Hepatocyte (in vitro differentiated cells): ENCODE measurements around the gene MYBPC1. TPM values are rescaled to one million over a fixed set of nuclear protein-coding genes. Genes with fewer than 3 reads are reported as not detected.

Source experiments
- DNase-seq: peaks from one replicate; pipeline ENCODE4 v3.0.0-alpha.2; 2016; ENCODE audit warnings: low spot score
- H2AFZ ChIP-seq: fragments of 200-600 bp; sonication (generic); 2 replicates; pipeline ENCODE4 v1.6.0; 2016; ENCODE audit warnings: antibody characterized with exemption, mild to moderate bottlenecking
- H3K27ac ChIP-seq: fragments of 200-600 bp; sonication (generic); 2 replicates; pipeline ENCODE4 v1.5.1; 2016; ENCODE audit warnings: mild to moderate bottlenecking
- H3K27me3 ChIP-seq: fragments of 200-600 bp; sonication (generic); 2 replicates; pipeline ENCODE4 v1.6.1; 2016
- H3K36me3 ChIP-seq: fragments of 200-600 bp; sonication (generic); replicated peaks from 2 replicates; pipeline ENCODE4 v1.5.1; 2016; ENCODE audit warnings: low read depth; ENCODE audit not compliant: insufficient read depth
- H3K4me1 ChIP-seq: fragments of 200-600 bp; sonication (generic); 2 replicates; pipeline ENCODE4 v1.5.1; 2016; ENCODE audit warnings: mild to moderate bottlenecking, moderate library complexity; ENCODE audit not compliant: insufficient read depth
- H3K4me2 ChIP-seq: fragments of 200-600 bp; sonication (generic); 2 replicates; pipeline ENCODE4 v1.6.0; 2016
- H3K4me3 ChIP-seq: fragments of 200-600 bp; sonication (generic); 2 replicates; pipeline ENCODE4 v1.5.1; 2016; ENCODE audit warnings: mild to moderate bottlenecking
- H3K79me2 ChIP-seq: fragments of 200-600 bp; sonication (generic); 2 replicates; pipeline ENCODE4 v1.6.0; 2017; ENCODE audit warnings: mild to moderate bottlenecking
- H3K9me2 ChIP-seq: fragments of 200-600 bp; sonication (generic); replicated peaks from 2 replicates; pipeline ENCODE4 v1.6.0; 2017; ENCODE audit warnings: mild to moderate bottlenecking; ENCODE audit not compliant: insufficient read depth
- H3K9me3 ChIP-seq: fragments of 200-600 bp; sonication (generic); 2 replicates; pipeline ENCODE4 v1.5.1; 2016; ENCODE audit warnings: low read depth, mild to moderate bottlenecking
- H4K20me1 ChIP-seq: fragments of 200-600 bp; sonication (generic); 2 replicates; pipeline ENCODE4 v1.6.0; 2016; ENCODE audit warnings: mild to moderate bottlenecking; ENCODE audit not compliant: insufficient read depth, poor library complexity, severe bottlenecking
- CTCF ChIP-seq: fragments of 200-600 bp; sonication (generic); IDR thresholded peaks from 2 replicates; pipeline ENCODE4 v1.5.1; 2016; ENCODE audit warnings: antibody characterized with exemption, mild to moderate bottlenecking; ENCODE audit not compliant: poor library complexity
- EZH2 ChIP-seq: fragments of 200-600 bp; sonication (generic); IDR thresholded peaks from 2 replicates; pipeline ENCODE4 v1.6.1; 2016; ENCODE audit warnings: antibody characterized with exemption, mild to moderate bottlenecking, borderline replicate concordance
- EZH2phosphoT487 ChIP-seq: fragments of 200-600 bp; sonication (generic); IDR thresholded peaks from one replicate; pipeline ENCODE4 v1.6.1; 2018; ENCODE audit warnings: antibody characterized with exemption, mild to moderate bottlenecking, low read depth, moderate library complexity; ENCODE audit not compliant: unreplicated experiment, severe bottlenecking
- WGBS: methylation state at CpG from one replicate; pipeline ENCODE4 v1.1.6; 2016; ENCODE audit warnings: low lambda C conversion rate; ENCODE audit errors: missing lambda C conversion rate; 5-methylcytosine and 5-hydroxymethylcytosine counted together
- polyA plus RNA-seq: library from polyadenylated mRNA; unstranded; fragments of >200 nt; fragmentation: Nextera tagmentation; extraction: Ambion mirVana; gene quantifications from 2 replicates; pipeline ENCODE4 v1.2.1, GENCODE V29; 2016
- total RNA-seq: library from RNA; depleted of rRNA; stranded (reverse); fragments of >200 nt; gene quantifications from 2 replicates; pipeline ENCODE4 v1.2.3, GENCODE V29; 2014

MYBPC1 gene
- total and polyA plus RNA-seq, 2 experiments from 2014 or later, result 1.7 to 3.4 TPM

DNA sequence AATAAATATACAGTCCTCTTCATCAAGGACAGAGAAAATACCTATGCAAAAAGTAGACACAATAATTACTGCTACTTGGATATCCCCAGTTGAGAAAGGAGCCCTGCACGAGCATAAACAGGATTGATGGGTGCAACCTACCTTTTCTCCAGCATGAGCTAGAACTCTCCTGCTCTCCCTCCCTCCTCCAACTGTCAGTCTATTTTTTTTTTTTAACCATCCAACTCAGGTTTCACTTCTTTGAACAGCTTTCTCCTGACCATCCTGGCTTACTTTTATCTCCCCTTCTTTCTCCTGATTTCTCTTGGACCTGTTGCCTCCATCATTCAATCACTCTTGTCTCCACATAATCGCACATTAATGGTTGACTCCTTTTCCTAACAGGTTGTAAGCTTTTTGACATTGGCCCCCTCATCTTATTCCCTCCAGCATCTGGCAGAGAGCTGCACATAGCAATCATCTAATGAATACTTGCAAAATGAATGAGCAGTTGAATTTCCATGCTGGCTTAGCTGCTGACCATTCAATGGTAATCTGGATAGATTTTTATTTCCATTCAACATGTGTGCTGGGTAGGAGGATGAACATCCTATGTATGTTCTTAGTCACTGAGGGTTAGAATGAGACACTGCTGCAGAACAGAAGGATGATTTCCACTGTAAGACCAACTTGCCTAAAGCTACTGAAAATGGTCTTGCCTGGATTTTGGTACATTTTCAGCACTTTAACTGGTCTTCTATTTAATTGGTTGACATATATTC is 24.4 kb downstream of the MYBPC1 start:
- Histone ChIP-seq H3K4me1 (peaks cover 30% of the 10 kb centered on the region), H3K36me3 (no peaks in the 10 kb centered on the region), H3K27me3 (no peaks in the 10 kb centered on the region), H2AFZ (no peak overlapping the region), H3K4me2 (peak overlapping the region; percentile 51), H3K4me3 (no peak overlapping the region), H3K27ac (no peak overlapping the region), H3K9me2 (no peaks in the 10 kb centered on the region), H3K9me3 (no peaks in the 10 kb centered on the region), H4K20me1 (no peaks in the 10 kb centered on the region), H3K79me2 (no peaks in the 10 kb centered on the region)
- 91% methylated on average over 2 of the region's 2 CpGs for whole genome bisulfite sequencing
- DNase-seq, result no peak
- TF ChIP-seq CTCF, result no peak
- no peak for TF ChIP-seq EZH2phosphoT487
- TF ChIP-seq EZH2, result no peak

DNA sequence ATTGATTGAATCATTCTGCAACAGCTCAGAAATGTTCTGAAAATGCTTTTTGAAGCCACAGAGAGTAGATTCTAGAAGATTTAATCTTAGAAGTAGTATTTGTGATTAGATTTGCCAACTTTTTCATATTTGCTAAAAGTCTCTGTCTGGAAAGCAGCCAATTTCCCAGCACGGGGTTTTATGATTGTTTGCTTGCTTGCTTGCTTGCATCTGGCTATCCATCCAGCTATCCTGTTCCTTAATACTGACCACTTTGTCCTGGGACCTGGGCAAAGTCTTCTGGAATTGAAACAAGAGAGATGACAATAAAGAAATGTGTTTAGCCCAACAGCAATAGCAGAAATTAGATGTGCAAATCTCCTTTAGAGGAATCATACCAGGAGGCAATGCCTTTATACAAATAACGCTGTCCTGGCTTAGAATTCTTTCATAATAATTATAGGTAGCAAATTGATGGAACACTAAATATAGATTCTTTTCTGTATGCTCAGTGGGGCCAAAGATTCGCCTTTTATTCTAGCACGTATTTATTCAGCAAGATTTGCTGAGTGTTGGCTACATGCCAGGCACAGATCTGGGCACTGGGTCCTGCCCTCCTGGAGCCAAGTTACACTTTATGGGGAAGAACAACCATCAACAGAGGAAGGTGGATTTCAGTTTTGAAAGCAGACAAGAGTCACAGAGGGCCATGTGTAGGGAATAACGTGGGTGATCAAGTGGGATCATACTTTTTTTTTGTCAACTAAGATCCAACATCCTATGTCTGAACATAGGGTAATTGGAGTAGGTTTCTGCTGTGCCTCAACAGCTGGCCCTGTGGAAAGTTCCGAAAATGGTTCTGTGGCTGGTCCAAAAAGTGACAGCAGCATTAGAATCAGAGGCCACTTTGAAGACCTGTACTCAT is 25.3 kb downstream of the MYBPC1 start:
- no peaks in the 10 kb centered on the region for H3K79me2 ChIP-seq
- H3K4me3 ChIP-seq, result no peak overlapping the region
- H3K36me3 ChIP-seq, result no peaks in the 10 kb centered on the region
- H3K9me2 ChIP-seq, result no peaks in the 10 kb centered on the region
- peak overlapping the region; percentile 39 for H3K27ac ChIP-seq
- TF ChIP-seq EZH2phosphoT487 (no peak), CTCF (no peak), EZH2 (no peak)
- no peaks in the 10 kb centered on the region for H4K20me1 ChIP-seq
- H3K27me3 ChIP-seq, result no peaks in the 10 kb centered on the region
- DNase-seq, result no peak
- H3K4me1 ChIP-seq, result peaks cover 30% of the 10 kb centered on the region
- peak overlapping the region; percentile 51 for H3K4me2 ChIP-seq
- 63% methylated on average over 6 of the region's 6 CpGs for WGBS
- H3K9me3 ChIP-seq, result no peaks in the 10 kb centered on the region
- peak overlapping the region; percentile 27 for H2AFZ ChIP-seq

- WGBS, result 83% methylated on average over 2 of the region's 2 CpGs
- Histone ChIP-seq H3K9me3 (no peaks in the 10 kb centered on the region), H4K20me1 (no peaks in the 10 kb centered on the region), H2AFZ (peak overlapping the region; percentile 27), H3K27me3 (no peaks in the 10 kb centered on the region), H3K36me3 (no peaks in the 10 kb centered on the region), H3K79me2 (no peaks in the 10 kb centered on the region), H3K4me1 (peaks cover 30% of the 10 kb centered on the region), H3K4me3 (no peak overlapping the region), H3K4me2 (no peak overlapping the region), H3K27ac (peak overlapping the region; percentile 39), H3K9me2 (no peaks in the 10 kb centered on the region)
- TF ChIP-seq EZH2phosphoT487 (no peak), EZH2 (no peak), CTCF (no peak)
- DNase-seq, result no peak
These were observed 26.0 kb downstream of the MYBPC1 start for GRCh38 chr12:101620762-101621133.
